ENCODE results near the gene ABI3BP. TPM values are rescaled to one million over a fixed set of nuclear protein-coding genes. Genes with fewer than 3 reads are reported as not detected.

ABI3BP gene
- polyA plus RNA-seq, 1 of the 3 experiments (the other 2 are of a cell fraction): 8.4 TPM

GRCh38 chr3:100864471-100865250, 128.6 kb downstream of the ABI3BP start:
- Histone ChIP-seq H3F3A (replicated peaks; ENCODE audit: insufficient read depth) (no peaks in the 10 kb centered on the region), H3K9me3 (no peaks in the 10 kb centered on the region), H3K4me2 (no peak overlapping the region), H3K36me3 (replicated peaks in 1 of 2; ENCODE audit: control insufficient read depth in 1 of 2, insufficient read depth in 2 of 2, low read length in 1 of 2) (no peaks in the 10 kb centered on the region), H3K27ac (ENCODE audit: low read depth in 2 of 2, low read length in 1 of 2) (no peak overlapping the region), H3K9ac (no peak overlapping the region), H3K4me3 (ENCODE audit: low read depth in 2 of 2, low read length in 1 of 2) (no peak overlapping the region), H3K27me3 (ENCODE audit: insufficient read depth) (no peaks in the 10 kb centered on the region), H3K79me2 (ENCODE audit: insufficient read depth) (no peaks in the 10 kb centered on the region), H4K20me1 (ENCODE audit: insufficient read depth) (no peaks in the 10 kb centered on the region), H3K4me1 (ENCODE audit: control insufficient read depth in 1 of 2, insufficient read depth in 2 of 2, low read depth in 1 of 2, low read length in 1 of 2) (no peaks in the 10 kb centered on the region), H2AFZ (ENCODE audit: low read depth) (no peak overlapping the region), H3K9me2 (no peaks in the 10 kb centered on the region)
- WGBS (ENCODE audit: low lambda C conversion rate): 74% methylated on average over 2 of the region's 2 CpGs
- CTCF ChIA-PET: no interaction called here
- POLR2A ChIA-PET: no interaction called here
- no peak for DNase-seq
- no peak for TF ChIP-seq SIN3A (IDR thresholded peaks at IDR 0.05; ENCODE audit: borderline replicate concordance, low read depth, low read length)
- no peak for TF ChIP-seq GATA2 (CRISPR knock-in tag; IDR thresholded peaks at IDR 0.05)
- no peak for TF ChIP-seq FOXJ3 (CRISPR knock-in tag; IDR thresholded peaks at IDR 0.05)
- TF ChIP-seq TEAD4 (IDR thresholded peaks at IDR 0.05; ENCODE audit: borderline replicate concordance, insufficient read depth): no peak
- no peak for TF ChIP-seq IRF3 (IDR thresholded peaks at IDR 0.05; ENCODE audit: low read depth, low read length)
- TF ChIP-seq MEF2A (IDR thresholded peaks at IDR 0.05; ENCODE audit: borderline replicate concordance, low read depth): no peak
- no peak for TF ChIP-seq TCF12 (IDR thresholded peaks at IDR 0.05)
- TF ChIP-seq FOSL2 (IDR thresholded peaks at IDR 0.05; ENCODE audit: borderline replicate concordance, low read depth): no peak
- no peak for TF ChIP-seq USF1 (IDR thresholded peaks at IDR 0.05; ENCODE audit: borderline replicate concordance, low read depth)
- no peak for TF ChIP-seq EP300 (IDR thresholded peaks at IDR 0.05; ENCODE audit: borderline replicate concordance in 1 of 2, low read depth in 1 of 2, low read length in 1 of 2)
- TF ChIP-seq POLR2AphosphoS5 (IDR thresholded peaks at IDR 0.05; ENCODE audit: low read depth, low read length): no peak
- TF ChIP-seq TAF1 (IDR thresholded peaks at IDR 0.05; ENCODE audit: borderline replicate concordance, low read depth, low read length): no peak
- TF ChIP-seq CHD2 (IDR thresholded peaks at IDR 0.05; ENCODE audit: low read length, partially characterized antibody): no peak

- H3K9me3 ChIP-seq: no peaks in the 10 kb centered on the region
- TF ChIP-seq CHD2 (IDR thresholded peaks at IDR 0.05; ENCODE audit: low read length, partially characterized antibody) (no peak), USF1 (IDR thresholded peaks at IDR 0.05; ENCODE audit: borderline replicate concordance, low read depth) (no peak), IRF3 (IDR thresholded peaks at IDR 0.05; ENCODE audit: low read depth, low read length) (no peak), MXI1 (IDR thresholded peaks at IDR 0.05; ENCODE audit: low read depth, low read length) (no peak)
- H4K20me1 ChIP-seq (ENCODE audit: insufficient read depth): no peaks in the 10 kb centered on the region
- no peak overlapping the region for H3K4me2 ChIP-seq
- DNase-seq: no peak
- ChIA-PET CTCF (interaction anchor here (0.9 kb wide), 1 partner anchor 12 kb away, joined by 3 read pairs; no protein-coding TSS in a partner anchor), POLR2A (no interaction called here)
- H3F3A ChIP-seq (replicated peaks; ENCODE audit: insufficient read depth): no peaks in the 10 kb centered on the region
- H3K27me3 ChIP-seq (ENCODE audit: insufficient read depth): no peaks in the 10 kb centered on the region
- no peaks in the 10 kb centered on the region for H3K36me3 ChIP-seq (replicated peaks in 1 of 2; ENCODE audit: control insufficient read depth in 1 of 2, insufficient read depth in 2 of 2, low read length in 1 of 2)
- no peak overlapping the region for H3K4me3 ChIP-seq (ENCODE audit: low read depth in 2 of 2, low read length in 1 of 2)
- H3K4me1 ChIP-seq (ENCODE audit: control insufficient read depth in 1 of 2, insufficient read depth in 2 of 2, low read depth in 1 of 2, low read length in 1 of 2): no peaks in the 10 kb centered on the region
- no peak overlapping the region for H3K27ac ChIP-seq (ENCODE audit: low read depth in 2 of 2, low read length in 1 of 2)
- WGBS (ENCODE audit: low lambda C conversion rate): 90% methylated on average over 2 of the region's 2 CpGs
- H3K9ac ChIP-seq: no peak overlapping the region
- H2AFZ ChIP-seq (ENCODE audit: low read depth): no peak overlapping the region
- H3K79me2 ChIP-seq (ENCODE audit: insufficient read depth): no peaks in the 10 kb centered on the region
- no peaks in the 10 kb centered on the region for H3K9me2 ChIP-seq
These were observed 135.4 kb downstream of the ABI3BP start for GRCh38 chr3:100857863-100858262.
